Neuron (in vitro differentiated cells): ENCODE data around the gene VAV3.

Experiments
- H2AFZ ChIP-seq: one replicate; pipeline ENCODE4 v1.6.1; 2013; ENCODE audit warnings: low read depth, mild to moderate bottlenecking, inconsistent platforms, low read length, moderate library complexity
- H3K27me3 ChIP-seq: one replicate; pipeline ENCODE4 v1.6.1; 2013; ENCODE audit warnings: low read length; ENCODE audit not compliant: insufficient read depth
- H3K36me3 ChIP-seq: one replicate; pipeline ENCODE4 v1.6.1; 2013; ENCODE audit warnings: low read length; ENCODE audit not compliant: insufficient read depth
- H3K4me1 ChIP-seq: one replicate; pipeline ENCODE4 v1.6.1; 2013; ENCODE audit warnings: low read length; ENCODE audit not compliant: insufficient read depth
- H3K4me3 ChIP-seq: 2 replicates; pipeline ENCODE4 v1.5.1; 2013; ENCODE audit warnings: mild to moderate bottlenecking, low read length, moderate library complexity
- H3K9me3 ChIP-seq: one replicate; pipeline ENCODE4 v1.6.1; 2013; ENCODE audit warnings: low read length

Gene VAV3

DNA sequence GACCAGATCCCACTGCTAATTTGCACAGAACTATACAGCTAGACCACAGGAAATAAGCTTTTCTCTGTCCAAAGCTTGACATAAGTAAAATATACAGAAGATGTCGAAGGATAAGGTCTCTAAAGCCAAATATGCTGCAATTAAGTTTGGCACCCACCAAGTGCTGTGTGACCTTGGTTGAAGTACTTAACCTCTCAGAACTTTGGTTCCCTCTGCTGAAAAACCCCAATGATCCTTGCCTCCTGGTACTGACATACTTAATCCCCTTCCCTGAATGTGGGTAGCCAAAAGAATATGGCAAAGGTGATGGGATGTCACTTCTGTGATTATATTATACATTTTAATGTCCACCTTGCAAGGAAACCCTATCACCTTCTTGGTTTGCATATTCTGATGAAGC is 290.5 kb downstream of the VAV3 start:
- H3K27me3 ChIP-seq: no peaks in the 10 kb centered on the region
- no peaks in the 10 kb centered on the region for H3K36me3 ChIP-seq
- no peaks in the 10 kb centered on the region for H3K9me3 ChIP-seq
- no peak overlapping the region for H2AFZ ChIP-seq
- no peak overlapping the region for H3K4me3 ChIP-seq
- H3K4me1 ChIP-seq: peaks cover 13% of the 10 kb centered on the region

DNA sequence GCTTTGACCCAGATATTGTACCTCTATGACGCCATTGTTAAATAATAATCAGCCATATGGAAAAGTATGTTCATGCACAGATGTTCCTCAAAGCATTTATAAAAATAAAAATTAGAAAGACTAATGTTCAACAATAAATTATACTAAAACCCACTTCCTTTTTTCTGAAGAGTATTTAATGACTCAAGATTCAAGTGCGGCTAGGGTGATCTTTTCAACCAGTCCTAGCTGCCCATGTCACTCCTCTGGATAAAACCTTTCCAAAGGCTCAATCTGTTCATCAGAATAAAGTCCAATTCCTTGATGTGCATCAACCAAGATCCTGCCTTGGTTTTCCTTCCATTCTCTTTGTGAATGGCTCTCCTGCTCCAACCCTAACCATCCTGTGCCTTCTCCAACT is 292.0 kb downstream of the VAV3 start:
- Histone ChIP-seq H3K4me1 (peaks cover 17% of the 10 kb centered on the region), H3K27me3 (no peaks in the 10 kb centered on the region), H3K4me3 (no peak overlapping the region), H2AFZ (no peak overlapping the region), H3K36me3 (no peaks in the 10 kb centered on the region), H3K9me3 (no peaks in the 10 kb centered on the region)

DNA sequence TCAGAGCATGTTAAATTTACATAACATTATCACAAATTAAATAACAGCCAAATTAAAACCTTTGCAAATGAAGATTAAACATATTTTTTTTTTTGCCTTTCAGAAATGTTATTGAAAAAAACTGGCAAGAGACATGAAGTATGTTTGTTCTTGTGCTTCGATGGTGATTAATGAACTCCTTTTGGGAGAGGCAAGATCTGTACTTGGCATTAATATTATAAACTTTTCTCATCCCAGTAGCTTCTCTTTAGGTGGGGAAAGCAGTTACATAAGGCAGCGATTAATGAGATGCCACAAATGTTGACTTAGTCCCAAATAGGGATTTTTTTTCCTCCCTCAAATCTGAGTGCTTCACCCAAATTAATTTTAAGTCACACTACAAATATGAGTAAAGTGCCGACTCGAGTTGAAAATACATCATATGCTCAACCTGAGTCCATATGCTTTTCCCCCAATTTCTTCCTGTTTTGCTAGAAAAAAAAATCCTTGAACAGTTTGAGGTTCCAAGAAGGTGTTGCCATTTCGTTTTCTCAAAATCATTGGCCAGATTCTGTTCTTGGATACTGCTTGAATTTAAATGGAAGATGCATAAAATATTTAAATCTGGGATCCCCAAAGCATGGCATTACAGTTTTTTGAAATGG is 294.5 kb downstream of the VAV3 start:
- Histone ChIP-seq H3K27me3 (no peaks in the 10 kb centered on the region), H3K4me1 (peaks cover 8% of the 10 kb centered on the region), H3K9me3 (no peaks in the 10 kb centered on the region), H2AFZ (no peak overlapping the region), H3K36me3 (no peaks in the 10 kb centered on the region), H3K4me3 (no peak overlapping the region)

DNA sequence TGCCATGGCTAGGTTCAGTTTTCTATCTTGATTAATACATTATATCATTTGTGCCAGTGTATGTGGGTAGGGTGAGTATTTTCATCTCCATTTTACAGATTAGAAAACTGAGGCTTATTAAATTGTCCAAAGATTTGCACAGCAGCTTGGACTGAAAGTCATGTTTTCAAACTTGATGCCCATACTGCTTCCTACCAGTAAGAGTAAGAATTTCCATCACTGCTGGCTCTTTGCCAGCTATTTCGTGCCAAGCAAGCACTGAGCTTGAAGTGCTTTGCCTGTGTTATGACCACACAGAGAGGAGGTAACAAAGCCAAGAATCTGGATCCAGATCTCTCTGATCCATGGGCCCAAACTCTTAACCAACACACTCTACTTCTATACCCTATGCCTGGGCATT is 295.0 kb downstream of the VAV3 start:
- Histone ChIP-seq H3K27me3 (no peaks in the 10 kb centered on the region), H3K4me1 (peaks cover 8% of the 10 kb centered on the region), H2AFZ (no peak overlapping the region), H3K4me3 (no peak overlapping the region), H3K36me3 (no peaks in the 10 kb centered on the region), H3K9me3 (no peaks in the 10 kb centered on the region)

DNA sequence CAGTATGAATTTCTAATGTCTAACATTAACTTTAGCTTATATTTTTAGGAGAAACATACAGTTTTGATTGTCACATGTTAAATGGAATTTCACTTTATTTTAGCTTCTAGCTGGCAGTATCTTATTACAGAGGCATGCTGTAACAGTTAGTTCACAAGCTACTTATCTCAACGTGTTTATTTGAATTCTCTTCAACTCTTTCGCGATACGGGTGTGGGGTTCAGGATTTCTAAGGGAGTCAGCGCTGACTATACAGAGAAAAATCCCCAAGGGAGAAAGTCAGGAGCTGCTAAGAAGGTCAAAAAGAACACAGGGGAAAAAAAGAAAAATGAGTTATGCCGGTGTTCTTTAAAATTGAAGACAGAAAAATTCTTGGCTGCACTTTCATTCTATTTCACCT is 296.2 kb downstream of the VAV3 start:
- H3K36me3 ChIP-seq: no peaks in the 10 kb centered on the region
- no peaks in the 10 kb centered on the region for H3K27me3 ChIP-seq
- no peak overlapping the region for H3K4me3 ChIP-seq
- H2AFZ ChIP-seq: no peak overlapping the region
- peaks cover 8% of the 10 kb centered on the region for H3K4me1 ChIP-seq
- H3K9me3 ChIP-seq: no peaks in the 10 kb centered on the region

DNA sequence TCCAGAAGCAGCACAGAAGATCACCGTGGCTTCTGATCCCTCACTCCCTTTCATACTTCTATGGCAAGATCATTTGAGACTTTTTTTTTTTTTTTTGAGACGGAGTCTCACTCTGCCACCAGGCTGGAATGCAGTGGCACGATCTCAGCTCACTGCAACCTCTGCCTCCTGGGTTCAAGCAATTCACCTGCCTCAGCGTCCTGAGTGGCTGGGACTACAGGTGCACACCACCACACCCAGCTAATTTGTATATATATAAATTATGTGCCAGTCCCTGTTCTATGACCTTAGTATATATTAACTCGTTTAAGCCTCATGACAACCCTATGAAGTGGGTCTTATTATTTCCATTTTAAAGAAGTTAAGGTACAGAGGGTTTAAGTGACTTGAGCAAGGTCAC is 298.5 kb downstream of the VAV3 start:
- Histone ChIP-seq H3K9me3 (no peaks in the 10 kb centered on the region), H3K36me3 (no peaks in the 10 kb centered on the region), H3K4me3 (no peak overlapping the region), H3K4me1 (peaks cover 8% of the 10 kb centered on the region), H3K27me3 (no peaks in the 10 kb centered on the region), H2AFZ (no peak overlapping the region)

DNA sequence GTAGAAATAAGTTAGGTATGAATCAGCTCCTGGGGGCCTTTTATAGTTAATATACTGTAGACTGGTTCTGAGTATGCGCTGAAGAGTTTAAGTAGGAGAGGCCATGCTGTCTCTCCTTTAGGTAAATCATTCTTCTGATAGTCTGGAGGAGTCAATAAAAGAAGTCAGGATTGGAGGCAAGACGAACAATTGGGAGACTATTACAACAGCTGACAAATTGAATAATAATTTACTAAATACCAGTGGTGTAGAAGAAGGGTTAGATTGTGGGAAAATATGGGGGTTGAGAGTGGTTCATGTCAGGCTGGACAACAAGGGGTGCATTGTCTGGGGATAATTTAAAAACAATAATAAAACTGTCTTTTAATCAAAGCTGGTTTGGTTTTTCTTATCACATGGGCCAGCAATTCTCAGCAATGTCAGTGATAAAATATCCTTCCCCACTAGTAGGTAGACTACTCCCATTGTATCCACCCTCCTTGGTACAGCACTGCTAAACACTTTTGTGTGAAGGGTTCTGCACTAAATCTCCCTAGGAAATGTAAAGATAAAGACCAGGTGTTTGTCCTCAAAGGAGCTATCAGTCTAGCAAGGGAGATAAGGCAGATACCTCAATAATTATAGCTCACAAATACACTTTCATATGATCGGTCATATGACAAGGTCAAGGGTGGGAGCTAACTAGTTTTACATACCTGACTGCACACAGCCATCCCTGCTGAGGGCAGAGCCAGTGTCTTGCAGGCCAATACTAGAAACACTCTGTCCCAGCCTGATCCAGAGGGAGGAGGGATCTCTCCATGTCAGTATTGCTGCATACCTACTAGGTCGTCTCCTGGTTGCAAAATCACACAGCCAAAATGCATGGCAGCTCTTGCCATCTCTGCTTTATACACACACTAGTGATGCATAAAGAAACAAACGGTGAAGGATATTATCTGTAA is 299.7 kb downstream of the VAV3 start:
- Histone ChIP-seq H2AFZ (no peak overlapping the region), H3K27me3 (no peaks in the 10 kb centered on the region), H3K4me1 (peaks cover 8% of the 10 kb centered on the region), H3K9me3 (no peaks in the 10 kb centered on the region), H3K4me3 (no peak overlapping the region), H3K36me3 (no peaks in the 10 kb centered on the region)

DNA sequence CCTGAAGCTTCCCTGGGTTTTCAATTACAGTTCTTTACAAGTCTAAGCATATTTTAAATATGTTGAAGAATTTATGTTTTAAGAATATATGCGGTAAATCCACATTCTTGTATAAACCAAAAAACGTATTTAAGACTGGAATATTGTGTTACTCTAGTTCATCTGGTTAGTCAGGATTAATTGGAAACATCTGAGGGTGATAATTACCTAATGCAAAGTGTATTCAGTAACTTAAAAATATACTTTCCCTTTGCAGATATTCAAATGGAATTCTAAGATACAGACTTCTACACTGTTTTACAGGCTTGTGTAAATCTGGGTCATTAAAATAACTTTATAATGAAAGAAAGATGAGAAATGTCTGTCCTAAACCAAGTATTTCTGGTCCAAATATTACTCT is 302.0 kb downstream of the VAV3 start:
- no peaks in the 10 kb centered on the region for H3K4me1 ChIP-seq
- no peak overlapping the region for H2AFZ ChIP-seq
- no peaks in the 10 kb centered on the region for H3K9me3 ChIP-seq
- H3K36me3 ChIP-seq: no peaks in the 10 kb centered on the region
- no peak overlapping the region for H3K4me3 ChIP-seq
- H3K27me3 ChIP-seq: no peaks in the 10 kb centered on the region

DNA sequence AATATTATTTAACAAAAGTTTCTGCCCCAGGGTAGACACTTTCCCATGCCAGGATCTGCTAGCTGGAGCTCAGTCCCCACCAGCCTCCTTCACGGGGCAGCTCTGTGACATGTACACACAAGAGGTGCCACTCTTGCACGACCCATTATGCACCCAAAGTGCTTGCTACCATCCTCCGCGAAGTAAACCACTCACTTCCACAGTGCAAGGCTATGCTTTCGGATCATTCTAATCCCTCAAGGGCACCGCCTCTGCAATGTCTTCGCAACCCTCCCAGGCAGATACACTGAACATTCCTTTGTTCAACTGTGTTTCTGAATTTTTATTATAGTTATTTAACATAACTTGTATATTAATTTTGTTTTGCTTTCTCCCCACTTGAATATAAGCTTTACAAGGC is 303.8 kb downstream of the VAV3 start:
- Histone ChIP-seq H3K36me3 (no peaks in the 10 kb centered on the region), H3K4me1 (no peaks in the 10 kb centered on the region), H3K9me3 (no peaks in the 10 kb centered on the region), H3K4me3 (no peak overlapping the region), H2AFZ (no peak overlapping the region), H3K27me3 (no peaks in the 10 kb centered on the region)

DNA sequence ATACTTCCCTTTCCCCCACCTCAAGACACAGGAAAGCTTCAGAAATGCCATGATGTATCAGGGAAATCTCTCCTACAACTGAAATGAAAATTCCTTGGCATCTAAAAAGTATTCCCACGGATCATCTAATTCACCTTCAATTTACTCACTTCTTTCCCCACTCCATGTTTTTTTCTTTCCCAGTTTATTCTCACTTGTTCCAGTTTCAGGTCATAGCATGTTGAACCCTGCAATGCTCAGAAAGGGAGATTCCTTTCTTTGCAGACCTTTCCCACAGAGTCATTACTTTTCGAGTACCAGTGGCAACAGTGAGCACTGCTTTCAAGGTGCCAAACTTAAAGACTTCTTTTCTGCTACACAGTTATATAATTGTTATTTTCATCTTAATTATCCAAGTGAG is 305.0 kb downstream of the VAV3 start:
- no peak overlapping the region for H2AFZ ChIP-seq
- H3K36me3 ChIP-seq: no peaks in the 10 kb centered on the region
- H3K4me3 ChIP-seq: no peak overlapping the region
- no peaks in the 10 kb centered on the region for H3K9me3 ChIP-seq
- no peaks in the 10 kb centered on the region for H3K27me3 ChIP-seq
- H3K4me1 ChIP-seq: no peaks in the 10 kb centered on the region

DNA sequence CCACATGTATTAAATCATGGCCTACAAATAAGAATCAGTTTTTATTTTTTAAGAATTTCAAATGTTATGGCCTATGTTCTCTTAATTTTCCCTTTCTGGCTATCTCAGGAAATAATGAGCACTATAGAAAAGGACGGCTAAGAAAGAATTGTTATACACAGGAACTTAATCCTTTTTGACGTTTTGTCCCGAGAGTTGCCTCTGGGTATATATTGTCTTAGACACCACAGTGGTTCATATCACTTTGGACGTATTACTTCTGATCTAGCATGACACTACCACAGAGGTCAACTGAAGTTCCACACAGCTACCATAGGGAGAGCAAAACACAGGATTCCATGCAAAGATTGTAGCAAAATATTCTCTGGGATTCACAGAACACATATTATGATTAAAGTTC is 307.6 kb downstream of the VAV3 start:
- Histone ChIP-seq H3K4me1 (peaks cover 6% of the 10 kb centered on the region), H3K4me3 (no peak overlapping the region), H3K9me3 (no peaks in the 10 kb centered on the region), H2AFZ (no peak overlapping the region), H3K36me3 (no peaks in the 10 kb centered on the region), H3K27me3 (no peaks in the 10 kb centered on the region)

DNA sequence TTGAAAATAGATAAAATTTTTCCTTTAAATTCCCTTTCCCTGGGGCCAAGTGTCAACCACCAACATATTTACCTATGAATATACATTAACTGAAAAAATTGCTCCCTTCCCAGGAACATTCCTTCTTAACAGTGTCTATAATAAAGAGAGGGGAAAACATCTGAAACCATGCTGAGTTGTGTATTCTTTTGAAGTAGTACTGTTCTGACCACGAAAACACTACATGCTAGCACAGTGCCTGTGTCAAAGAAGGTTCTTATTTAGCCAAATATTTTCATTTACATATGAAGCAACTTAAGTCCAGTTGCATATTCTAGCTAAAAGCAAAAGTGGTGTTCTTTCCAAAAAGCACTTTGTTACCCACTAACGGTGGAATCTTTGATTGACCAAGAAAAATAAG is 311.2 kb downstream of the VAV3 start:
- Histone ChIP-seq H3K9me3 (no peaks in the 10 kb centered on the region), H3K4me1 (peaks cover 6% of the 10 kb centered on the region), H3K4me3 (no peak overlapping the region), H3K36me3 (no peaks in the 10 kb centered on the region), H3K27me3 (no peaks in the 10 kb centered on the region), H2AFZ (no peak overlapping the region)

DNA sequence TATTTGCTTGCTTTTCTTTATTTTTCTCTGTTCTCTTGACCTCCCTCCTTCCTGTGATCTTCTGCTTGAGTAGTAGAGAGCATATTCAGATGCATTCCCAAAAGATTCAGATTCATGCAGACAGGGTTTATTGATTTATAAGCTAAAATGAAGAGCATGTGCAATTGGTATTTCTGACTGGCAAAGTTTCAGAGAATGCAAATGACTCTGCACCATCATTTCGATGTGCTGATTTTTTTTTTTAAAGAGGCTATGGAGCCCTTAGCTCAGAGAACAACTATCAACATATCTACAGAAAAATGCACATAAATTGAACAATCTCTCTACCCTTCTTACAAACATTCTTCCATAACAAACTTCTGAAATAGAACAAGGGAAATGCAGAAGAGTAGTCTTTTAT is 312.0 kb downstream of the VAV3 start:
- Histone ChIP-seq H3K4me1 (peaks cover 6% of the 10 kb centered on the region), H3K4me3 (no peak overlapping the region), H2AFZ (no peak overlapping the region), H3K9me3 (no peaks in the 10 kb centered on the region), H3K36me3 (no peaks in the 10 kb centered on the region), H3K27me3 (no peaks in the 10 kb centered on the region)
